ENCODE results near the gene NTRK2.
"Not testable (repeated sequence)": the region's sequence is repeated elsewhere in the genome, so short reads cannot be mapped to it uniquely, and the experiment has no call there.

The NTRK2 gene

DNA sequence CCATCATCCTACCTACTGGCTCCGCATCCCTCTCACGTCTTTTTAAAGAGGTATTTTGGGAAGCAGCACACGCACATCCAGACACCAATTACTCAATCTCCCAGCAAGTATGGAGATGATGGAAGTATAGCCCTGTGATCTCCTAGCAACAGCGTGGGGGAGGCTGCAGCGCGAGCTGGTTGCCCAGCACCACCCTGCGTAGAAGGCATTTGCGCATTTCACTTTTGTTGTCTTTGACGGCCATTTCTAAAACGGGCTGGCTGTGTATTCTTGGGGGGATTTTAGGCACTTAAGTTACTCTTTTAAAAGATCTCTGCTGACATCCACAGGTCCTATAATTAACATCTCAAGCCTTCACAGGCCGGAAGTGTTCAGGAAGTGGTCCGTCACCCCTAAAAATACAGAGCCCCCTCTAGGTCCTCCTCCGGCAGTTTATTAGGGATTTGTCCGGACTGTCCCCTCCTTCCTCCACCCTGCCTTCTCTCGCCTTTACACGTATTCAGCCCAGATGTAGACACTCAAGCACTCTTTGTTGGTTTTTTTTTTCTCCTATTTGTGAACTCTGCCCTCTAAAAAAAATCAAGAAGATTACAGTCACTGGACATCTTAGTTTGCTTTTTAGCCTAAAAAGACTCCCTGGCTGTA is 371.4 kb downstream of the NTRK2 start:
- no peak for DNase-seq

- DNase-seq = no peak
Observed at GRCh38 chr9:85041466-85042137, 372.1 kb downstream of the NTRK2 start.

DNA sequence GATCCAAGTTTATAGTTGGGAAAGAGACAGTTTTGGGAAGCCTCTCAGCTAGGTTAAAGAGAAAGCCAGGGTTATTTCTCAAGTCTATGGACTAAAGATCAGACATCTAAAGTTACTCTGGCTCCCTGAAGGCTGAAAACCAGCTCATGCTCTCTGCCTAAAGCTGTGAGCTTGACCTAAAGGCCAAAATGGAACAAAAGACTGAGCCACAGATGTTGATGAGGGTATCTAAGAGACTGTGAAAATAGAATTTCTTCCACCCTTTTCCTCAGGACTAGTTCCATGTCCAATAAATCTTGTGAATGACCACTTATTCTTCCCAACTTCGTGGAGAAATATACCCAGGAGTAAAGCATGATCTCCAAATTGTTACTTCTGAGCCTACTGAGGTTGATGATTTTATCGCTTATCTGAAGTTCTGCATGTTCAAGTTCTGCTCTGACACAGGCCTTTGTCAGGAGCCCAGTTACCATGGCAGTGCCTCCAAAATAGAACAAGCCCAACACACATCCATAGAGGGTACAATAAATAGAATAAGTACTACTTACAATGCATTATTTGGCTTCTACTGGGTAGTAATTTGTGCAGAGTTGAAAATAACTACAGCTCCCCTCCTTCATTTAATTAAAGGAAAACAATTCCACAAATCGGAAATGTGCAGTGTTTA is 373.6 kb downstream of the NTRK2 start:
- DNase-seq = no peak

- DNase-seq = no peak
Observed at GRCh38 chr9:85045271-85045670, 375.7 kb downstream of the NTRK2 start.

- no peak for DNase-seq
Observed at GRCh38 chr9:85046475-85046874, 376.9 kb downstream of the NTRK2 start.

- no peak for DNase-seq
Observed at GRCh38 chr9:85053206-85053786, 383.8 kb downstream of the NTRK2 start.

DNA sequence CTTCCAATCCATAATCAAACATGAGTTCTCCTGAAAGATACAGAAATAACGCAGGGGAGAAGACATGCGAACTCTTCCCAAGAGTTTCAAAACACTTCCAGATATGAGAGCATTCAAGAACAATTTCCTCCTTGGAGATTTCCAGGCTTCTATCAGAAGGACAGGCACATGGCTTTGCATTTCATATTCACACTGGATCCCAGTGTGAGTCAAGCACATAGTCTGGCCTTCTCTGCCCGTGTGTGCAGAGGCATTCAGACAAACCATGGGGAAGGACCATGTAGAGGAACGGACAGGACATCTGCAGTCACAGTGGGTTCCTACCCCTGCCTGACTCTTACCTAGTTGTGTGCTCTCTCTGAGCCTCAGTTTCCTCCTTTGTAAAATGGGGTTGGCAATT is 384.5 kb downstream of the NTRK2 start:
- DNase-seq = no peak

DNA sequence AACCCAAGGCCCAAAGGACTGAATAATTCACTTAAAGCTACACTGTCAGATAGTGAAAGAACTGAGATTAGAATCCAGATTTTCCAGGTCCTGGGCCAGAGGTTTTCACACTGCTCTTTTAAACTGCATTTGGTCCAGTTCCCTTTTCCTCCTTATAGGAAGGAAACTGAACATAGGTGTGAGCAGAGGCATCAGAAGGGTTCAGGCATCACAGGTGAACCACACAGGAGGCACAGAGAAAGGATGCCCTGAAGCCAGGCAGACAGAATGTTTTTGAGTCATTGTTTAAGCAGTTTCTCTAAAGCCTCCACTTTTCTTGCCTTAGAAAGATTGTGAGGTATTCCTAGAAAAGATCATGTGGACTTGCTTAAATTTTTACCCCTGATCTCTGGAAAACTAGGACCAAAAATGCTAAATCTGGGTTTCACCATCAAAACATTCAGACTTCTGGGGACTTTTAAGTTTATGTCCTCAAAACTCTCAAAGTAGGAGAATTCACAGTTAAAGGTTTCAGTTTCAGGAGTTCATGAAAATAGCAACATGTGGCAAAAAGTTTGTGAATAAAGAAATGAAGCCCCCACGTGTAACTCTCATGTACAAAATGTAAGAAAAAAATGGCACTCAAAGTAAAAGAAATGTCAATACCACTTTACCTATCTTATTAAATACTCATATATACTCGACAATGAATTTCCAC is 386.1 kb downstream of the NTRK2 start:
- DNase-seq = no peak

GRCh38 chr9:85056203-85056572 is 386.7 kb downstream of the NTRK2 start:
- DNase-seq = no peak

- DNase-seq = no peak
Observed at GRCh38 chr9:85061969-85062368, 392.4 kb downstream of the NTRK2 start.

DNA sequence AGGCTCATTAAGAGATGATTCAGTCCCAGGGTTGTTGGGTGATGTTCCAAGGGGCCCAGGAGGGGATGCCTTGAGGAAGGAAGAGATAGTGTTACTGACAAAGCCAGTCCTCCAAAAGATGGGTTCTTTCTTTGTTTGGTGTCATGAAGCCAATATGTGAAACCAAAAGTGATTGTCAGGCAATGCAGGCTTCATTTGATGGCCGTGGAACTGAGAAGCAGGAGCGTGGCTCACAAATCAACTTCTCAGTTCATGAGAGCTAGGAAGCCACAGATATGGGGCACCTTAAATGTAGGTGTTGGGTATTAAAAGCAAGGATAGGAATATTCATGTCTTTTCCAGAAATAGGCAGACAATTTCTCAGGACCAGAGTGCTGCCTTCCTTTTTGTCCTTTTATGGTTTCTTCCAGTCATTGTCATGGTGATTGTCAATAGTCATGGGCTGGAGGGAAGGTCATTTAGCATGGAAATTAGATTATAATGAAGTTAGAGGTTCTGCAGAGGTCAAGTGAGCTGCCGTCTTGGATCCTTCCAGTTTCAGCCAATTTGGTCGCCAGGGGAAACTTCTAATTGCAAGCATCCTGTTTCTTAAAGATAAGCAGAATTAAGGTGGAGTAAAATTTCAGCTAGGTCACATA is 393.0 kb downstream of the NTRK2 start:
- no peak for DNase-seq

- DNase-seq = no peak
Observed at GRCh38 chr9:85064811-85065371, 395.4 kb downstream of the NTRK2 start.

- no peak for DNase-seq
Observed at GRCh38 chr9:85067792-85068191, 398.3 kb downstream of the NTRK2 start.

DNA sequence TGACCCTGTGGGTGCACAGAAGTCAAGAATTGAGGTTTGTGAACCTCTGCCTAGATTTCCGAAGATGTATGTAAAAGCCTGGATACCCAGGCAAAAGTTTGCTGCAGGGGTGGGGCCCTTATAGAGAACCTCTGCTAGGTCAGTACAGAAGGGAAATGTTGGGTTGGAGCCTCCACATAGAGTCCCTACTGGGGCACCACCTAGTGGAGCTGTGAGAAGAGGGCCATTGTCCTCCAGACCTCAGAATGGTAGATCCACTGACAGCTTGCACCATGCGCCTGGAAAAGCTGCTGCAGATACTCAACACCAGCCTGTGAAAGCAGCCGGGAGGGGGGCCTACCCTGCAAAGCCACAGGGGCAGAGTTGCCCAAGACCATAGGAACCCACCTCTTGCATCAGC is 399.9 kb downstream of the NTRK2 start:
- not testable (repeated sequence) for DNase-seq

Data from activated CD8-positive, alpha-beta memory T cell treated with anti-CD3 and anti-CD28 coated beads, Interleukin-2, amount 50 U/mL, for 48 hours (primary cell).